Inflammatory macrophage treated with lipopolysaccharide for 1 hour (primary cell): Measurements from ENCODE around the gene ZNF433.
"Not testable (repeated sequence)": the region's sequence is repeated elsewhere in the genome, so short reads cannot be mapped to it uniquely, and the experiment has no call there.

Experiments used
- DNase-seq, 2 donors: peaks; one replicate each; pipeline ENCODE4 v3.0.0-alpha.2; 2020 to 2022

Gene ZNF433

GRCh38 chr19:12035220-12036172 lies at the start of gene ZNF433:
ZNF433 (minus strand) TSS chr19:12035679; CDS start chr19:12035539, 140 bp downstream.
- peak; percentile 73 to 91 for DNase-seq

GRCh38 chr19:12083336-12083735 lies 47.9 kb upstream of the ZNF433 start:
- DNase-seq: not testable (repeated sequence)

- DNase-seq: no peak
These were observed 41.9 kb upstream of the ZNF433 start for GRCh38 chr19:12077375-12077774.

GRCh38 chr19:12076331-12076730 lies 40.9 kb upstream of the ZNF433 start:
- DNase-seq: not testable (repeated sequence)

- no peak for DNase-seq
These were observed 40.2 kb upstream of the ZNF433 start for GRCh38 chr19:12075538-12076139.

- peak; percentile 91 to 96 for DNase-seq
These were observed 29.4 kb upstream of the ZNF433 start, which contains the start of gene ZNF844 for GRCh38 chr19:12064590-12065538. ZNF844 (plus strand) TSS chr19:12064731; CDS start chr19:12064874, 143 bp downstream.

GRCh38 chr19:12055784-12056183 lies 20.3 kb upstream of the ZNF433 start:
- DNase-seq: no peak

- DNase-seq: peak; percentile 70 to 75
These were observed 17.2 kb upstream of the ZNF433 start, which contains the start of gene ZNF878 for GRCh38 chr19:12052497-12053169. ZNF878 (minus strand) TSS chr19:12052961; CDS start chr19:12052801, 160 bp downstream.

- peak in 1 of 2 donors; percentile 12 for DNase-seq
These were observed 16.6 kb upstream of the ZNF433 start for GRCh38 chr19:12052091-12052496.

GRCh38 chr19:12047868-12048267 lies 12.4 kb upstream of the ZNF433 start:
- no peak for DNase-seq

GRCh38 chr19:12043752-12044422 lies 8.4 kb upstream of the ZNF433 start:
- no peak for DNase-seq

GRCh38 chr19:12042893-12043292 lies 7.4 kb upstream of the ZNF433 start:
- DNase-seq: no peak

GRCh38 chr19:12034620-12035019 lies 859 bp downstream of the ZNF433 start:
- DNase-seq: no peak

- no peak for DNase-seq
These were observed 1.3 kb downstream of the ZNF433 start for GRCh38 chr19:12034198-12034597.

GRCh38 chr19:12015753-12016116 lies 19.7 kb downstream of the ZNF433 start:
- DNase-seq: no peak

- no peak for DNase-seq
These were observed 20.3 kb downstream of the ZNF433 start for GRCh38 chr19:12015015-12015752.

- DNase-seq: no peak
These were observed 35.1 kb downstream of the ZNF433 start for GRCh38 chr19:12000152-12000981.

GRCh38 chr19:11995174-11995573 lies 40.3 kb downstream of the ZNF433 start:
- no peak for DNase-seq

- not testable (repeated sequence) for DNase-seq
These were observed 43.6 kb downstream of the ZNF433 start for GRCh38 chr19:11991921-11992320.

GRCh38 chr19:11989112-11989456 lies 46.4 kb downstream of the ZNF433 start:
- DNase-seq: no peak
